Stimulated activated CD8-positive, alpha-beta memory T cell treated with anti-CD3 and anti-CD28 coated beads, Interleukin-2, amount 100 ng/mL, for 1 hour (primary cell): Measurements from ENCODE around the gene EDDM3A.
"Not testable (repeated sequence)": the region's sequence is repeated elsewhere in the genome, so short reads cannot be mapped to it uniquely, and the experiment has no call there.

Experiments used
- DNase-seq, 2 donors: peaks; one replicate each; pipeline ENCODE4 v3.0.0-alpha.2; 2020; ENCODE audit warnings: low read depth in 2 of 2

The EDDM3A gene

GRCh38 chr14:20732979-20733635 lies 12.6 kb upstream of the EDDM3A start:
- no peak for DNase-seq

GRCh38 chr14:20733684-20734429 lies 11.8 kb upstream of the EDDM3A start:
- DNase-seq, result no peak

GRCh38 chr14:20734430-20734806 lies 11.3 kb upstream of the EDDM3A start:
- no peak for DNase-seq

- not testable (repeated sequence) for DNase-seq
These were observed 7.4 kb upstream of the EDDM3A start for GRCh38 chr14:20738292-20738691.

- no peak for DNase-seq
These were observed 3.6 kb upstream of the EDDM3A start for GRCh38 chr14:20742132-20742531.

- DNase-seq, result no peak
These were observed 2.1 kb upstream of the EDDM3A start for GRCh38 chr14:20743556-20743955.

- DNase-seq, result no peak
These were observed 879 bp downstream of the EDDM3A start for GRCh38 chr14:20746566-20746965.

- no peak for DNase-seq
These were observed 2.8 kb downstream of the EDDM3A start for GRCh38 chr14:20748439-20748838.

- no peak for DNase-seq
These were observed 4.5 kb downstream of the EDDM3A start for GRCh38 chr14:20750194-20750593.

GRCh38 chr14:20751963-20752562 lies 6.4 kb downstream of the EDDM3A start:
- DNase-seq, result no peak

GRCh38 chr14:20754308-20754707 lies 8.6 kb downstream of the EDDM3A start:
- no peak for DNase-seq

- DNase-seq, result no peak
These were observed 9.3 kb downstream of the EDDM3A start for GRCh38 chr14:20755037-20755436.

GRCh38 chr14:20757965-20758364 lies 12.3 kb downstream of the EDDM3A start:
- no peak for DNase-seq

GRCh38 chr14:20759465-20759864 lies 13.8 kb downstream of the EDDM3A start:
- not testable (repeated sequence) for DNase-seq

- no peak for DNase-seq
These were observed 15.3 kb downstream of the EDDM3A start for GRCh38 chr14:20760950-20761349.

GRCh38 chr14:20768593-20768892 lies 22.9 kb downstream of the EDDM3A start:
- no peak for DNase-seq

GRCh38 chr14:20769421-20769820 lies 23.7 kb downstream of the EDDM3A start:
- DNase-seq, result no peak

GRCh38 chr14:20772650-20773049 lies 27.0 kb downstream of the EDDM3A start:
- no peak for DNase-seq

- no peak for DNase-seq
These were observed 28.7 kb downstream of the EDDM3A start for GRCh38 chr14:20774258-20774824.

GRCh38 chr14:20775043-20775442 lies 29.4 kb downstream of the EDDM3A start:
- no peak for DNase-seq

- no peak for DNase-seq
These were observed 30.2 kb downstream of the EDDM3A start for GRCh38 chr14:20775901-20776300.

- no peak for DNase-seq
These were observed 36.1 kb downstream of the EDDM3A start for GRCh38 chr14:20781803-20782202.
